Measurements from ENCODE around the gene KRTAP12-1. TPM values are rescaled to one million over a fixed set of nuclear protein-coding genes. Genes with fewer than 3 reads are reported as not detected.

KRTAP12-1 gene
- total RNA-seq, 1 experiment from 2014 or later: not detected

DNA sequence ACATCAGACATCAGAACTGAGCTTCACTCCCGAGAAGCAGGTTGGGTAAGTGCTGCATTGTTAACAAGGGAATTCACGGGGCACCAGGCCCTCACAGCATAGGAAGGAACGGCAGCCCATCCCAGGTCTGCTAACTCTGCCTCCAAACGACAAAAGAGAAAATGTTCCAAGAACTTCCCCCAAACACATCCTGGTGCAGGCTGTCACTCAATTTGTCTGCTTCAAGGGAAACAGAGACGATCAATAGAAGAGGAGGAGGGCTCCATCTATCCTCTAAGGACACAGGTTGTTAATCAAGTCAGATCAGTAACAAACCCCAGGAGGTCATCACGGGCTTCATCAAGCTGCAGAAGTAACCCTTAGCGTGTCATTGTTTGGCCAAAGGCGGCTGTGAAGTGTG is 32.9 kb upstream of the KRTAP12-1 start:
- Histone ChIP-seq H3K9me3 (ENCODE audit: low read length) (no peaks in the 10 kb centered on the region), H3K9ac (ENCODE audit: low read length) (no peak overlapping the region), H3K27me3 (ENCODE audit: low read length) (no peaks in the 10 kb centered on the region), H2AFZ (ENCODE audit: low read length) (no peak overlapping the region), H3K4me2 (ENCODE audit: low read depth, low read length, poor library complexity, severe bottlenecking) (no peak overlapping the region), H3K4me3 (ENCODE audit: low read length) (no peak overlapping the region), H3K27ac (ENCODE audit: low read length) (no peak overlapping the region), H3K36me3 (ENCODE audit: insufficient read depth, low read length) (no peaks in the 10 kb centered on the region), H3K4me1 (ENCODE audit: low read length) (0 out of 2 replicates have a peak, but pooled peaks cover 2% of the 10 kb centered on the region), H3K79me2 (ENCODE audit: low read length) (no peaks in the 10 kb centered on the region), H4K20me1 (ENCODE audit: insufficient read depth, low read depth, low read length) (no peaks in the 10 kb centered on the region), H3K9me2 (replicated peaks; ENCODE audit: insufficient read depth, low read length) (no peaks in the 10 kb centered on the region)
- DNase-seq: no peak

DNA sequence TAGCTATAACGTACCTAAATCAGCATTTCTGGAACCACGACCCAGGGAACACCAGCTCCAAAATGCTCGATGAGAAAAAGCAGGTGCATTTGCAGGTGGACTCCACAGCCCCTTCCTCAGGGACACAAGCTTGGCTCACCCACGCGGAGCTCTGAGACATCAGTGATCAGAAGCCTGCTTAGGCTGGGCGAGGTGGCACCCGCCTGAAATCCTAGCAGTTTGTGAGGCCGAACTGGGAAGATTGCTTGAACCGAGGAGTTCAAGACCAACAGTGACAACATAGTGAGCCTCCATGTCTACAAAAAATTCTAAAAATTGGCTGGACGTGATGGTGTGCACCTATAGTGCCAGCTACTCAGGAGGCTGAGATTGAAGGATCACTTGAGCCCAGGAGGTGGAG is 31.9 kb upstream of the KRTAP12-1 start:
- H3K27me3 ChIP-seq (ENCODE audit: low read length): no peaks in the 10 kb centered on the region
- H3K36me3 ChIP-seq (ENCODE audit: insufficient read depth, low read length): no peaks in the 10 kb centered on the region
- no peak overlapping the region for H2AFZ ChIP-seq (ENCODE audit: low read length)
- H3K79me2 ChIP-seq (ENCODE audit: low read length): no peaks in the 10 kb centered on the region
- no peak overlapping the region for H3K4me3 ChIP-seq (ENCODE audit: low read length)
- no peaks in the 10 kb centered on the region for H4K20me1 ChIP-seq (ENCODE audit: insufficient read depth, low read depth, low read length)
- H3K9me2 ChIP-seq (replicated peaks; ENCODE audit: insufficient read depth, low read length): no peaks in the 10 kb centered on the region
- DNase-seq: no peak
- H3K9me3 ChIP-seq (ENCODE audit: low read length): no peaks in the 10 kb centered on the region
- H3K4me2 ChIP-seq (ENCODE audit: low read depth, low read length, poor library complexity, severe bottlenecking): no peak overlapping the region
- H3K9ac ChIP-seq (ENCODE audit: low read length): no peak overlapping the region
- H3K4me1 ChIP-seq (ENCODE audit: low read length): 0 out of 2 replicates have a peak, but pooled peaks cover 2% of the 10 kb centered on the region
- no peak overlapping the region for H3K27ac ChIP-seq (ENCODE audit: low read length)

DNA sequence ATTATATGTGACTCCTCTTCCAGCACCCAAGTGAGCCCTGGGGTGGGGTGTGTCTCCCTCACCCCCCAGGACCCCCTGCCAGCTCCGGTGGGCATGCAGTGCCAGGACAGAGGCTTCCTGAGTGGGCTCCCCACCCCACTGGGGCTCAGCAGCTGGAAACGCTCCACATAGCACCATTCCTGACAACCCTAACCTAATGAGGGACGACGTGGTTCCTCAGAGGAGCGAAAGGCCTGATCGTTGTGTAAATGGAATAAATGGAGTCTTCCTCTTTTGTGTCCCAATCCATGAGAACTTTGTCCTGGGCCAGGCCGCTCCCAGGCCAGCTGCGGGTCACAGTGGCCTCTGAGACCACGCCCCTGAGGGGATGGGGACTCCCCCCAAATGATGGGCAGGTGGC is 31.2 kb upstream of the KRTAP12-1 start:
- Histone ChIP-seq H4K20me1 (ENCODE audit: insufficient read depth, low read depth, low read length) (no peaks in the 10 kb centered on the region), H2AFZ (ENCODE audit: low read length) (no peak overlapping the region), H3K79me2 (ENCODE audit: low read length) (no peaks in the 10 kb centered on the region), H3K4me3 (ENCODE audit: low read length) (no peak overlapping the region), H3K4me1 (ENCODE audit: low read length) (0 out of 2 replicates have a peak, but pooled peaks cover 2% of the 10 kb centered on the region), H3K36me3 (ENCODE audit: insufficient read depth, low read length) (no peaks in the 10 kb centered on the region), H3K4me2 (ENCODE audit: low read depth, low read length, poor library complexity, severe bottlenecking) (no peak overlapping the region), H3K9me2 (replicated peaks; ENCODE audit: insufficient read depth, low read length) (no peaks in the 10 kb centered on the region), H3K9ac (ENCODE audit: low read length) (no peak overlapping the region), H3K27me3 (ENCODE audit: low read length) (no peaks in the 10 kb centered on the region), H3K27ac (ENCODE audit: low read length) (no peak overlapping the region), H3K9me3 (ENCODE audit: low read length) (no peaks in the 10 kb centered on the region)
- DNase-seq: no peak

DNA sequence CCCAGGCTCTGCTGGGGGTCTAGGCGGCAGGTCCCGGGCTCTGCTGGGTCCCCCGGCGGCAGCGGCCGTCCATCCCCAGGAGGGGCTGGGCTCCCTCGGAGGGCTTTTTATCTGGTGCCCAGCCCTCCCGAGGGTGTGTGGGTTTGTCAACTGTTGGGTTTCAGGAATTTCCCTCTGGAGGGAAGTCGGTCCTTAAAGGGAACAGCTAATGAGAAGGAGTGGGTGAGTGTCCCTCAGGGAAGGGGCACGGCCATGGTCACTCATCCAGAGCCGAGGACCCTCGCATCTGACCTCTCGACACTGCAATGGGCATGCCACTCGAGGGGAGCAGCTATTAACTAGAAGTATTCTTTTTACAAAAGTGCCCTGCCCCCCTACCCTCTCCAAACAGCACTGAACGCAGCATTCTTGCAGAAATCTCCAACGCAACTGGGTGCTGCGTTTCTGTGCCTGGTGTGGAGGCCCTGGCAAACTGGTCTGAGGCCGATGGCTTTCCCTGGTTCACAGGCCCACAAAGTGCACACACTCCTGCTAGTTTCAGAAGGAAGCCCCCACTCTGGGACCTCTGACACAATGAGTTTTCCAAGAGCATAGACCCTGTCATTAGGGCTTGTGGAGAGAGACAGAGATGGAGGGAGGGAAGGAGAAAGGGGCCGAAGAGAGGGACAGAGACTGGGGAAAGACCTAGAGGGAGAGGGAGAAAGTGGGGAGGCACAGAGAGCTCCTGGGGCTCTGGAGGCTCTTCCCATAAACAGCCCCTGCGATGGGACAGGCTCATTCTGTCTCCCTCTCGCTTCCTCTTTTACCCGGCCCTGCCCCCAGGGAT is 30.5 kb upstream of the KRTAP12-1 start:
- H3K79me2 ChIP-seq (ENCODE audit: low read length): no peaks in the 10 kb centered on the region

DNA sequence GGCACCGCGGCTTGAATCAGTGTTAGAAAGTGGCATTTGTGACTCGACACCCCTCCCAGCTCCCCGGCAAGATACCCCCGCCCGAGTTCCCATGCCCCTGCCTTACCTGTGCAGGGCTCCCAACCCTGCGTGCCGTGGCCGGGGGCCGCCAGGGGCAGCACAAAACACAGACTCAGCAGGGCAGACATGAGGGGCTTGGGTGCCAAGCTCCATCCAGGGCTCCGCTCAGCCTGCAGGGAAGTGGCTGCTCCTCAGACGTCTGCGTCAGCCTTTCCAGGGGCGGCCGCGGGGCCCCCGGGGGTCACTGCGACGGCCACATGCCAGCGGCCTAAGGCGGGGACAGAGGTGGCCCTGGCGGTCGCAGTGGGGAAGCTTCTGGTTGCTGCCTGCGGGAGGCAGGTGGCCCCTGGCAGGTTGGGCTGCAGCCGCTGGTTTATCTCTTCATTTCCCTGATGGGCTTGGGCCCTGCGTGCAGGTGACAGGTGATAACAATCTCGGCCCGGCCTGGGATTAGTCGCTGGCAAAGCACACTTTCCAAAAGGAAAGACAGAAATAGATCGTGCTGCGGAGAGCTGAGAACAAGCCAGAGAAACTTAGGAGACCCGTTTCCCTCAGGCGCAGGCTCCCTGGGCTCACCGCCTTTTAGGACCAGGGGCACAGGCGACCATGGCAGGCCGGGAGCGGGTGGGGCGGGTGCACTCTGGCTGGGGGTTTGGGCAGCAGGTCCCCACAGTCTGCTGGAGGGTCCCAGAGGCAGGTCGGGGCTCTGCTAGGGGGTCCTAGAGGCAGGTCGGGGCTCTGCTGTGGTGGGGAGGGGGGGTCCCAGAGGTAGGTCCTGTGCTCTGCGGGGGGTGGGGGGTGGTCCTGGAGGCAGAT is 29.6 kb upstream of the KRTAP12-1 start, which contains the start of gene TSPEAR:
Gene TSPEAR (minus strand): TSS at position 246 of the 876 bp plus-strand sequence. CDS start 58 bp downstream, at position 188.
- no peak within 1 kb of the TSS for H2AFZ ChIP-seq (ENCODE audit: low read length)
- 0 out of 2 replicates have a peak, but pooled peaks cover 2% of the 10 kb centered on the region for H3K4me1 ChIP-seq (ENCODE audit: low read length)
- H3K9me2 ChIP-seq (replicated peaks; ENCODE audit: insufficient read depth, low read length): no peaks in the 10 kb centered on the region
- no peaks in the 10 kb centered on the region for H4K20me1 ChIP-seq (ENCODE audit: insufficient read depth, low read depth, low read length)
- no peak within 1 kb of the TSS for H3K27ac ChIP-seq (ENCODE audit: low read length)
- no peaks in the 10 kb centered on the region for H3K79me2 ChIP-seq (ENCODE audit: low read length)
- H3K9me3 ChIP-seq (ENCODE audit: low read length): no peaks in the 10 kb centered on the region
- no peak for DNase-seq
- no peak within 1 kb of the TSS for H3K4me3 ChIP-seq (ENCODE audit: low read length)
- H3K36me3 ChIP-seq (ENCODE audit: insufficient read depth, low read length): no peaks in the 10 kb centered on the region
- H3K4me2 ChIP-seq (ENCODE audit: low read depth, low read length, poor library complexity, severe bottlenecking): no peak within 1 kb of the TSS
- H3K27me3 ChIP-seq (ENCODE audit: low read length): no peaks in the 10 kb centered on the region
- no peak within 1 kb of the TSS for H3K9ac ChIP-seq (ENCODE audit: low read length)

More for the DNA sequence above, 30.5 kb upstream of the KRTAP12-1 start:
- no peak overlapping the region for H2AFZ ChIP-seq (ENCODE audit: low read length)
- H3K4me1 ChIP-seq (ENCODE audit: low read length): 0 out of 2 replicates have a peak, but pooled peaks cover 2% of the 10 kb centered on the region
- H3K27me3 ChIP-seq (ENCODE audit: low read length): no peaks in the 10 kb centered on the region
- H3K27ac ChIP-seq (ENCODE audit: low read length): no peak overlapping the region
- no peaks in the 10 kb centered on the region for H3K9me2 ChIP-seq (replicated peaks; ENCODE audit: insufficient read depth, low read length)
- H4K20me1 ChIP-seq (ENCODE audit: insufficient read depth, low read depth, low read length): no peaks in the 10 kb centered on the region
- H3K4me2 ChIP-seq (ENCODE audit: low read depth, low read length, poor library complexity, severe bottlenecking): no peak overlapping the region
- no peak overlapping the region for H3K9ac ChIP-seq (ENCODE audit: low read length)
- no peaks in the 10 kb centered on the region for H3K36me3 ChIP-seq (ENCODE audit: insufficient read depth, low read length)
- H3K9me3 ChIP-seq (ENCODE audit: low read length): no peaks in the 10 kb centered on the region
- H3K4me3 ChIP-seq (ENCODE audit: low read length): no peak overlapping the region
- DNase-seq: no peak

DNA sequence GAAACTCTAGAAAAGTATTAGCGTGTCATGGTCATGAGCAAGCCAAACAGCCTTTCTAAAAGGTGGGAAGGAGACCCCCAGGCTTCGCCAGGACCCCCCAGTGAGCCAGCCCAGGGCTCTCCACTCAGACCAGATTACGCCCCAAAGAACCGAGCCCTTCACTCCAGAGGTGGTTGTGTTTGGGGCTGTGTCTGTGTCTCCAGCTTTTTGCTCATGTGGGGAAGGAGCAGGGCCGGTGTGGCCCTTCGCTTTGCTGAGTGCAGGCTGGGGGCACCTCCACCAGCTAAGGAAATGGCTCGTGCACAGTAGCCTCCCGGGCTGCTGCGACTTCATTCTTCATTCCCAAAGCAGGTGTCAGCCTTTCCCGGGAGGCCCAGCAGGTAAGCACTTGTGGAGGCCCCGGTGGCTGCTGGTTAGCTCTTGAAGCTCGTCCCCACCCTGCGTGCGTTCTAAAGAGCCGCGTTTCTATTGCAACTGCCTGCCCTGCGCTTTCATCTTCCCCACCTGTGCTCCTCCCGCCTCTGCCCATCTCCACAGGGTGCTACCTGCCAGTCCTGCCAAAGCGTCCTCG is 28.9 kb upstream of the KRTAP12-1 start:
- Histone ChIP-seq H3K4me2 (ENCODE audit: low read depth, low read length, poor library complexity, severe bottlenecking) (no peak overlapping the region), H3K4me3 (ENCODE audit: low read length) (no peak overlapping the region), H3K79me2 (ENCODE audit: low read length) (no peaks in the 10 kb centered on the region), H2AFZ (ENCODE audit: low read length) (no peak overlapping the region), H3K4me1 (ENCODE audit: low read length) (0 out of 2 replicates have a peak, but pooled peaks cover 2% of the 10 kb centered on the region), H3K27me3 (ENCODE audit: low read length) (no peaks in the 10 kb centered on the region), H3K27ac (ENCODE audit: low read length) (no peak overlapping the region), H3K9me3 (ENCODE audit: low read length) (no peaks in the 10 kb centered on the region), H3K9ac (ENCODE audit: low read length) (no peak overlapping the region), H3K9me2 (replicated peaks; ENCODE audit: insufficient read depth, low read length) (no peaks in the 10 kb centered on the region), H4K20me1 (ENCODE audit: insufficient read depth, low read depth, low read length) (no peaks in the 10 kb centered on the region), H3K36me3 (ENCODE audit: insufficient read depth, low read length) (no peaks in the 10 kb centered on the region)
- DNase-seq: no peak

DNA sequence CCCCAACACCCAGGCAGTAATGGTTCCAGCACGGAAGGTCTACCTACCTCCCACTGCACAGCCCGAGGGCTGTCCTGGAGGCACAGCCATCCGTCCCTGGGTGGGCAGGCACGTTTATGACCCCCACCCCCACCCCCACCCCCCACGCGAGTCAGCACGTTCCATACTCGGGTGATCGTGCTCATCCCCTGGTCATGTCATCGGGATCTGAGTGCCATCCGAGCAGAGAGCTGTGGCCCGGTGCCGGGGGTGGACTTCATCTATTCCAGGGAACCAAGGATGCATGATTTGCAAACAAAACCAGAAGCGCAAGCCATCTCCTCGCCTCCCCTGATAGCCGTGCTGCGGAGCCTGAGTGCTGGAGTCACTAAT is 28.3 kb upstream of the KRTAP12-1 start:
- H3K27me3 ChIP-seq (ENCODE audit: low read length): no peaks in the 10 kb centered on the region

More for the DNA sequence above, 28.3 kb upstream of the KRTAP12-1 start:
- Histone ChIP-seq H2AFZ (ENCODE audit: low read length) (no peak overlapping the region), H3K9ac (ENCODE audit: low read length) (no peak overlapping the region), H3K4me1 (ENCODE audit: low read length) (0 out of 2 replicates have a peak, but pooled peaks cover 2% of the 10 kb centered on the region), H3K9me2 (replicated peaks; ENCODE audit: insufficient read depth, low read length) (no peaks in the 10 kb centered on the region), H3K79me2 (ENCODE audit: low read length) (no peaks in the 10 kb centered on the region), H3K9me3 (ENCODE audit: low read length) (no peaks in the 10 kb centered on the region), H3K4me3 (ENCODE audit: low read length) (no peak overlapping the region), H3K36me3 (ENCODE audit: insufficient read depth, low read length) (no peaks in the 10 kb centered on the region), H3K4me2 (ENCODE audit: low read depth, low read length, poor library complexity, severe bottlenecking) (no peak overlapping the region), H4K20me1 (ENCODE audit: insufficient read depth, low read depth, low read length) (no peaks in the 10 kb centered on the region), H3K27ac (ENCODE audit: low read length) (no peak overlapping the region)
- no peak for DNase-seq
